IPS-20b (cell line): ENCODE results near the gene CUBN.

Experiments used
- H3K27ac ChIP-seq: one replicate; pipeline ENCODE4 v1.5.1; 2013; ENCODE audit warnings: low read length
- H3K27me3 ChIP-seq: 2 replicates; pipeline ENCODE4 v1.6.1; 2013; ENCODE audit warnings: mild to moderate bottlenecking, low read length, inconsistent platforms; ENCODE audit not compliant: insufficient read depth
- H3K36me3 ChIP-seq: 2 replicates; pipeline ENCODE4 v1.6.1; 2013; ENCODE audit warnings: low read depth, mild to moderate bottlenecking, inconsistent platforms, low read length, moderate library complexity; ENCODE audit not compliant: insufficient read depth
- H3K4me1 ChIP-seq: 2 replicates; pipeline ENCODE4 v1.6.1; 2013; ENCODE audit warnings: mild to moderate bottlenecking, control low read depth, inconsistent platforms, low read length, moderate library complexity; ENCODE audit not compliant: insufficient read depth
- H3K4me3 ChIP-seq: 2 replicates; pipeline ENCODE4 v1.5.1; 2013; ENCODE audit warnings: mild to moderate bottlenecking, low read length, inconsistent platforms
- H3K9ac ChIP-seq: 2 replicates; pipeline ENCODE4 v1.6.1; 2013; ENCODE audit warnings: low read depth, mild to moderate bottlenecking, inconsistent platforms, low read length, moderate library complexity
- H3K9me3 ChIP-seq: 2 replicates; pipeline ENCODE4 v1.6.1; 2013; ENCODE audit warnings: mild to moderate bottlenecking, low read depth, low read length, inconsistent platforms; ENCODE audit not compliant: insufficient read depth

Gene CUBN

GRCh38 chr10:16789261-16789660, 340.4 kb downstream of the CUBN start:
- H3K36me3 ChIP-seq = no peaks in the 10 kb centered on the region
- H3K9ac ChIP-seq = no peak overlapping the region
- no peaks in the 10 kb centered on the region for H3K27me3 ChIP-seq
- H3K4me3 ChIP-seq = no peak overlapping the region
- H3K9me3 ChIP-seq = no peaks in the 10 kb centered on the region
- no peaks in the 10 kb centered on the region for H3K4me1 ChIP-seq
- no peak overlapping the region for H3K27ac ChIP-seq

- H3K9ac ChIP-seq = no peak overlapping the region
- no peaks in the 10 kb centered on the region for H3K27me3 ChIP-seq
Observed at GRCh38 chr10:16788778-16789177, 340.8 kb downstream of the CUBN start.

GRCh38 chr10:16788125-16788524, 341.5 kb downstream of the CUBN start:
- no peaks in the 10 kb centered on the region for H3K36me3 ChIP-seq

More at GRCh38 chr10:16788778-16789177, 340.8 kb downstream of the CUBN start:
- Histone ChIP-seq H3K9me3 (no peaks in the 10 kb centered on the region), H3K4me1 (no peaks in the 10 kb centered on the region), H3K4me3 (no peak overlapping the region), H3K27ac (no peak overlapping the region), H3K36me3 (no peaks in the 10 kb centered on the region)

GRCh38 chr10:16787361-16787791, 342.2 kb downstream of the CUBN start:
- Histone ChIP-seq H3K27me3 (no peaks in the 10 kb centered on the region), H3K9me3 (no peaks in the 10 kb centered on the region), H3K36me3 (no peaks in the 10 kb centered on the region), H3K9ac (no peak overlapping the region), H3K4me1 (no peaks in the 10 kb centered on the region), H3K27ac (no peak overlapping the region), H3K4me3 (no peak overlapping the region)

More at GRCh38 chr10:16788125-16788524, 341.5 kb downstream of the CUBN start:
- no peaks in the 10 kb centered on the region for H3K27me3 ChIP-seq
- no peak overlapping the region for H3K27ac ChIP-seq
- H3K4me1 ChIP-seq = no peaks in the 10 kb centered on the region
- H3K4me3 ChIP-seq = no peak overlapping the region
- H3K9ac ChIP-seq = no peak overlapping the region
- no peaks in the 10 kb centered on the region for H3K9me3 ChIP-seq

- Histone ChIP-seq H3K27ac (no peak overlapping the region), H3K4me1 (peaks cover 11% of the 10 kb centered on the region), H3K36me3 (no peaks in the 10 kb centered on the region), H3K4me3 (no peak overlapping the region), H3K27me3 (no peaks in the 10 kb centered on the region), H3K9me3 (no peaks in the 10 kb centered on the region), H3K9ac (no peak overlapping the region)
Observed at GRCh38 chr10:16780338-16780880, 349.2 kb downstream of the CUBN start.

- no peaks in the 10 kb centered on the region for H3K36me3 ChIP-seq
- H3K4me3 ChIP-seq = no peak overlapping the region
Observed at GRCh38 chr10:16779384-16779915, 350.2 kb downstream of the CUBN start.

GRCh38 chr10:16777473-16778370, 351.9 kb downstream of the CUBN start:
- Histone ChIP-seq H3K27ac (no peak overlapping the region), H3K36me3 (no peaks in the 10 kb centered on the region), H3K9ac (no peak overlapping the region), H3K9me3 (no peaks in the 10 kb centered on the region), H3K4me1 (peaks cover 11% of the 10 kb centered on the region), H3K4me3 (no peak overlapping the region), H3K27me3 (no peaks in the 10 kb centered on the region)

More at GRCh38 chr10:16779384-16779915, 350.2 kb downstream of the CUBN start:
- Histone ChIP-seq H3K9me3 (no peaks in the 10 kb centered on the region), H3K27me3 (no peaks in the 10 kb centered on the region), H3K4me1 (peaks cover 11% of the 10 kb centered on the region), H3K9ac (no peak overlapping the region), H3K27ac (no peak overlapping the region)

GRCh38 chr10:16776896-16777295, 352.7 kb downstream of the CUBN start:
- Histone ChIP-seq H3K4me3 (no peak overlapping the region), H3K27me3 (no peaks in the 10 kb centered on the region), H3K9ac (no peak overlapping the region), H3K4me1 (peaks cover 11% of the 10 kb centered on the region), H3K27ac (no peak overlapping the region), H3K36me3 (no peaks in the 10 kb centered on the region), H3K9me3 (no peaks in the 10 kb centered on the region)
